ENCODE measurements around the gene IQGAP2.
A peak's percentile ranks its signal among the peaks of the same experiment; 100 is the strongest.
"Not testable (repeated sequence)": the region's sequence is repeated elsewhere in the genome, so short reads cannot be mapped to it uniquely, and the experiment has no call there.

IQGAP2 gene

DNA sequence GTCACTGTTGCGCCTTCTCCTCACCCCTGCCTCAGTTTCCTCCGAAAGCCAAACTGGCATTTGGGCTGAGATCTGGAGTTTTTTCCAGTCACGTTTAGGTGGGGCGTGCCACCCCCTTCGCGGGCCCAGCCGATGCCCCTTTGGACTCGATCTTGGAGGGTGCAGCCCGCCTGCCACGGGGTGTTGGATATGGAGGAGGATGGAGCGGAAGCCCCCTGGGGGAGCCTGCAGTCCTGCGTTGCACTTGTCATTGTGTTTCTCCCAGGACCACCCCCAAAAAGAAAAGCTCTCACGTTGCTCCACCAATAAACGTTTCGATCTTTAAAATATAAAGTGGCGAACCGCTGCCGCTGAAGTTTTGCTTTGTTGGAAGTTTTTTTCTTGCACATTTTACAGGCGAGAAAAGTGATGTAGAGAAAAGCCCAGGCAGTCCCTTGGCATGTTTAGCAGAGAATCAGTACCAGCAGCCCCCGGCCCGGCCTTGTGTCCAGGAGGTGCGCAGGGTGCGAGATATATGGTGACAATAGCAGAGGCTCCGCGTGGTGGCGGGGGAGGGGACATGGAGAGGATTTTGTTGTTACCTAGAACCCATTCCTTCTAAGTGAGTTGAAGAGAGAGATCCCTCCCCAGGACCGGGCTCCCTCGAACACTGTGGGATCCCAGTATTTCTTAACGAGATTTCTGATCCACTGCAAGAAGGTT lies 313.5 kb downstream of the IQGAP2 start:
- no peak for DNase-seq (ENCODE audit: low read depth in 2 of 2)

DNA sequence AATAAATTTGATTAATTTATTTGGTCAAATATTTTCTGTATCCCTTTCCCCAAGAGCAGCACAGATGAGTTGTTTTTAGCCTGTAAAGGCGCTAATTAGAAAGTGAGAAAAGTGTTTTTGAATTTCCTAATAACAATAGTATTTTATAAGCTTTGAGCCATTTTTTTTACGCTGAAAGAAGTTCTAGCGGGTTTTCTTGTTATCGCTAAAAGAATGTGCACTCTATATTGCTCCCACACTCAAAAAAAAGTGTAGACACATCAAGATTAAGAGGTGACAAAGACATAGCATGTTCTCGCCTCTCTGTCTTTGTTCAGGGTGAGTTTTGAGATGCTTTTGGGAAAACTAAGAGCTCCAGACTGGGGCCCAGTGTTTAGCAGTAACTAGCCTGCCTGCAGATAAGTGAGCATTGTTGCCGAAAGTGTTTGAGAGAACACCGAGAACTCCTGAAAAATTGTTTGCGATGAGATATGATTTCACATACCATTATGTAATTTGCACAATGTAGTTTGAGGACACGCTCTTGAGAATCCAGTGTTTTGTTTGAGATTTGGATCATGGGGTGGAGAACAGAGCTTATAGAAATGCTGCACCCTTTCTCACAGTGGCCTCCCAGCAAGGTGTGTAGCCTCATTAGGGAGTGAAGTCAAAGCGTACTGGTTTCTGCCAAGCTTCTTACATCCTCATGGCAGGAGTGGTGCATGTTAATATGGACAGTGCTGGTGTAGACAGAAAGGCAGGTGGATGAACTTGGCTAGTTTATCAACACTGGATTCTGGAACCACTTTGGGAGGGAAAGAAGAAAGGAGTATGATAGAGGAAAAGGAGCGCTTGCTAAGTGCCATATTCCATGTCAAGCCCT lies 314.4 kb downstream of the IQGAP2 start:
- no peak for DNase-seq (ENCODE audit: low read depth in 2 of 2)

DNA sequence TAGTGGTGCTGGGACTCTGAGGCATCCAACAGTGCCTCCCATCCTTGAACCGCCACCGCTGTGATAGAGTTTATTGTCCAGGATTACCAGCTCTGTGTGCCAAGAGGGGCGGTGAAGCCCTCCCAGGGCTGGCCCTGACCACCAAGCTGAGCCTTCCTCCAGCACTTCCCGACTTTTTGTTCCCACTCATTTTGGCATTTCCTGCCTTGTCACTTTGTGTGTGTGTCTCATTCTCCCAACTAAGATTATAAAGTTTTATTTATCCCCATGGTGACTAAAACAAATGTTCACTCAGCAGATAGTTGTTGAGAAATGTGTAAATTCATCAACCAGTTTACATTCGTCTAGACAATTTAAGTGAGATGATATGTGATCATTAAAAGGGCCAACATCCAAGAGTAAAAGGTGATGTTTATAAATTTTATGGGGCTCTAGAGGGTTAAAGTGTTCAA lies 315.3 kb downstream of the IQGAP2 start:
- DNase-seq (ENCODE audit: low read depth in 2 of 2): no peak

DNA sequence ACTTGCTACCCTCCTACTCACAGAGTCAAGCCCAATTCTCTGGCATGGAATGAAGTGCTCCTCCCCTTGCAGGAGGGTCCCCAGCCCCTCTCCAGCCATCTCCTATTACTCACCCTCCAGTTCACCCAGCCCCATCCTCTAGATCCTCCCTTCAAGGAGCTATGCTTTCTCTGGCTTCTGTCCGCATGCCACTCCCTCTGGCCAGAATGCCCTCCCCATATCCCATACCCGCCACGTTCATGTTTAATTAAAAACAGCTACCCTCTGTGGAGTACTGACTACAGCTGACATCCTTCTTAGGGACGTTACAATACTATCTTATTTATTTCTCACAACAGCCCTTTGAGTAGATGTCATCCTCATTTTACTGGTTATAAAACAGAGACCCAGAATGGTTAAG lies 315.8 kb downstream of the IQGAP2 start:
- no peak for DNase-seq (ENCODE audit: low read depth in 2 of 2)

DNA sequence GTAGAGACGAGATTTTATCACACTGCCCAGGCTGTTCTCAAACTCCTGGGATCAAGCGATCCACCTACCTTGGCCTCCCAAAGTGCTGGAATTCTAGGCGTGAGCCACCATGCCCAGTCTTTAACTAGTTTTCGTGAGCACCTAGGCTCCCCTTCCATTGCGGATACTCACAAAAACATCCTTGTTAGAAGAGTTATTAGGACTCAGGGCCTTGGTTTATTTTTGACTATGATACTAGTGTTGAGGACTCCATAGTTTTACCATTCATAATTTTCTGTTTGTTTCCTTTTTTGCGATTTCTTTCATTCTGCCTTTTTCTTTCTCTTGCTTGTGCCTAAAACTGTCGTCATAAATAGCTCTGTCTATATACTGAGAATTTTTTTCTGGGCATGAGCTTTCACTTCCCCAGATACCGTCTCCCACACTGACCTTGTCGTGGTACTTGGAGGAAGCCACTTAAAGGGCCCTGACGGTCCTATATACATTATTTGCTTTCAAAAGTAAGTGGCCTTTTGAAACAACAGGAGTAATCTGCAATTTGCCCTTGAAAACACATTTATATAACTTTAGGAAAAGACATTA lies 318.0 kb downstream of the IQGAP2 start:
- no peak for DNase-seq (ENCODE audit: low read depth in 2 of 2)

DNA sequence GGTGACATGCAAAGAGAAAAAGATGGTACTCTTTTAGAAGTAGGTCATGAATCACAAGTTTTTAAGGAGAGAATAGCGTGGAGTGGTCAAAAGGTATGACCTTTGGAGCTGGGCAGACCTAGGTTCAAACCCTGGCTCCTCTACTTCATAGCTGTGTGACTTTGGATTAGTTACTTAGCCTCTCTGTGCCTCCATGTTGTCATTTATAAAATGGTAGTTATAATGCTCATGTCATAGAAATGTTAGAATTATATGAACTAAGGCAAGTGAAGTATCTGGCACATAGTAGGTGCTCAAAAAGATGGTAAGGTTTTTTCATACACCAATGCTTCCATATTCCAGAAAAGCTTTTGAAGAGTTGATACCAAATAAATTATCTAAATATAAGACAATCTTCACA lies 320.2 kb downstream of the IQGAP2 start:
- DNase-seq (ENCODE audit: low read depth in 2 of 2): no peak

DNA sequence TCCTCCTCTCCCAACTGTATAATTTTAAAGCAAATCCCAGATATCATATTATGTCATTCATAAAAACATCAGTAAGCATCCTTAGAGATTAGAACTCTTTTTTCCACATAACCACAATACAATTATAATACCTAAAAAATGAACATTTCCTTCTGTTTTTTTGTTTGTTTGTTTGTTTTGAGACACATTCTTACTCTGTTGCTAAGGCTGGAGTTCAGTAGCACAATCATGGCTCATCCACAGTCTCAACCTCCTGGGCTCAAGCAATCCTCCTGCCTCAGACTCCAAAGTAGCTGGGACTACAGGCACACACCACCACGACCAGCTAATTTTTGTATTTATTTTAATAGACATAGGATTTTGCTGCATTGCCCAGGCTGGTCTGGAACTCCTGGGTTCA lies 320.8 kb downstream of the IQGAP2 start:
- no peak for DNase-seq (ENCODE audit: low read depth in 2 of 2)

DNA sequence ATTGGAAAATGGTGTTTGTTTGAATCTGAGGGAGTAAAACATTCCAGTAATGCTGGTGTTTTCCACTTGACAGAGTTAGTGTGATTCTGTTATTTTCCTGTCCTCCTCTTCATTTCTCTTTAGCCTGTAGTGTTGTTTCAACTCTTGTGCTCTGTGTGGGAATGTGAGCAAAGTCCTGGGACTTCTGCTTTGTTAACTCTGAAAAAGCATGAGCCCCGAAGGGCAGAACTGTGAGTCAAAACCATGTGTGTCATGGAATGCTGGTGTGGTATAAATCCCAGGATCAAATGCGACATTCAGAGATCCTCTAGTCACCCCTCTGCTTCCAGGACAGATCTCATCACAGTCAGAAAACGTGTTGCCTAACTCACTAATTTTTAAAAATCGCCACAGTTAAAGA lies 321.8 kb downstream of the IQGAP2 start:
- no peak for DNase-seq (ENCODE audit: low read depth in 2 of 2)

DNA sequence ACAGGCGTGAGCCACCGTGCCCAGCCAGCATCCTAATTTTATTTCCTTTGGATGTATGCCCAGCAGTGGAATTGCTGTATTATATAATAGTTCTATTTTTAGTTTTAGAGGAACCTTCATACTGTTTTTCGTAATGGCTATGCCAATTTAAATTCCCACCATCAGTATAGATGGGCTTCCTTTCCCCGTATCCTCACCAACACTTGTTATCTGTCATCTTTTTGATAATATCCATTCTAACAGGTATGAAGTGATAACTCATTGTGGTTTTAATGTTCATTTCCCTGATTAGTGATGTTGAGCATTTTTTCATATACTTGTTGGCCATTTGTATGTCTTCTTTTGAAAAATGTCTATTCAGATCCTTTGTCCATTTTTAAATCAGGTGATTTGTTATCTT lies 325.9 kb downstream of the IQGAP2 start:
- DNase-seq (ENCODE audit: low read depth in 2 of 2): no peak

DNA sequence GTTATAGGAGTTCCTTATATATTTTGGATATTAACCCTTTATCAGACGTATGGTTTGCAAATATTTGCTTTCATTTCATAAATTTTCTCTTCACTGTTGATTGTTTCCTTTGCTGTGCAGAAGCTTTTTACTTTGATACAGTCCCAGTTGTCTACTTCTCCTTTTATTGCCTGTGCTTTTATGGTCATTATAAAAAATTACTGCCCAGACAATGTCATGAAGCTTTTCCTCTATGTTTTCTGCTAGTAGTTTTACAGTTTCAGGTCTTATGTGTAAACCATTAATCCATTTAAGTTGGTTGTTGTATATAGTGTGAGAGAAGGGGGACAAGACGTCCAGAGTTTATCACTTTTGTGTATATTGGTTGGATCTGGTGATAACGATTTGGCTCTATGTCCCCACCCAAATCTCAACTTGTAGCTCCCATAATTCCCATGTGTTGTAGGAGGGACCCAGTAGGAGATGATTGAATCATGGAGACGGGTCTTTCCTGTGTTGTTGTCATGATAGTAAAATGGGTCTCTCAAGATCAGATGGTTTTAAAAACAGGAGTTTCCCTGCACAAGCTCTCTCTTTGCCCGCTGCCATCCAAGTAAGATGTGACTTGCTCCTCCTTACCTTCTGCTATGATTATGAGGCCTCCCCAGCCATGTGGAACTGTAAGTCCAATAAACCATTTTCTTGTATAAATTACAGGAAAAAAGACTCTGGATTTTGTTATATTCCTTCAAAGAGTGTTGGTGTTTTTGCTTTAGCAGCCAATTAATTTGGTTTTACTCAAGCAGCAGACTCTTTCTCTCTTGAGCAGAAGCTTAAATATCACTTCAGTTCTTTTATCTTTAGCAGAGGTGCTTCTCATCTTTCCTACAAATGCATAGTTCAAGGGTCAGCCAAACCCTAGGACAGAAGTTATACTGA lies 326.5 kb downstream of the IQGAP2 start:
- DNase-seq (ENCODE audit: low read depth in 2 of 2): no peak

DNA sequence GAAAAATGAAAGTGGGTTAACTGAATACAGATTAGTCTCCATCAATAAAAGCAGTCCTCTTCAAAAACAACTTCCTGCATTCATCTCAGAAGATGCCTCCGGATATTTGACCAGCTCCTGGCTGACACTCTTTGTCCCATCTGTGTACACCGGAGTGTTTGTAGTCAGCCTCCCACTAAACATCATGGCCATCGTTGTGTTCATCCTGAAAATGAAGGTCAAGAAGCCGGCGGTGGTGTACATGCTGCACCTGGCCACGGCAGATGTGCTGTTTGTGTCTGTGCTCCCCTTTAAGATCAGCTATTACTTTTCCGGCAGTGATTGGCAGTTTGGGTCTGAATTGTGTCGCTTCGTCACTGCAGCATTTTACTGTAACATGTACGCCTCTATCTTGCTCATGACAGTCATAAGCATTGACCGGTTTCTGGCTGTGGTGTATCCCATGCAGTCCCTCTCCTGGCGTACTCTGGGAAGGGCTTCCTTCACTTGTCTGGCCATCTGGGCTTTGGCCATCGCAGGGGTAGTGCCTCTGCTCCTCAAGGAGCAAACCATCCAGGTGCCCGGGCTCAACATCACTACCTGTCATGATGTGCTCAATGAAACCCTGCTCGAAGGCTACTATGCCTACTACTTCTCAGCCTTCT lies 329.4 kb downstream of the IQGAP2 start:
- DNase-seq (ENCODE audit: low read depth in 2 of 2): no peak

DNA sequence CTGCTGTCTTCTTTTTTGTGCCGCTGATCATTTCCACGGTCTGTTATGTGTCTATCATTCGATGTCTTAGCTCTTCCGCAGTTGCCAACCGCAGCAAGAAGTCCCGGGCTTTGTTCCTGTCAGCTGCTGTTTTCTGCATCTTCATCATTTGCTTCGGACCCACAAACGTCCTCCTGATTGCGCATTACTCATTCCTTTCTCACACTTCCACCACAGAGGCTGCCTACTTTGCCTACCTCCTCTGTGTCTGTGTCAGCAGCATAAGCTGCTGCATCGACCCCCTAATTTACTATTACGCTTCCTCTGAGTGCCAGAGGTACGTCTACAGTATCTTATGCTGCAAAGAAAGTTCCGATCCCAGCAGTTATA lies 329.9 kb downstream of the IQGAP2 start:
- DNase-seq (ENCODE audit: low read depth in 2 of 2): peak in 1 of 2 donors; percentile 39

DNA sequence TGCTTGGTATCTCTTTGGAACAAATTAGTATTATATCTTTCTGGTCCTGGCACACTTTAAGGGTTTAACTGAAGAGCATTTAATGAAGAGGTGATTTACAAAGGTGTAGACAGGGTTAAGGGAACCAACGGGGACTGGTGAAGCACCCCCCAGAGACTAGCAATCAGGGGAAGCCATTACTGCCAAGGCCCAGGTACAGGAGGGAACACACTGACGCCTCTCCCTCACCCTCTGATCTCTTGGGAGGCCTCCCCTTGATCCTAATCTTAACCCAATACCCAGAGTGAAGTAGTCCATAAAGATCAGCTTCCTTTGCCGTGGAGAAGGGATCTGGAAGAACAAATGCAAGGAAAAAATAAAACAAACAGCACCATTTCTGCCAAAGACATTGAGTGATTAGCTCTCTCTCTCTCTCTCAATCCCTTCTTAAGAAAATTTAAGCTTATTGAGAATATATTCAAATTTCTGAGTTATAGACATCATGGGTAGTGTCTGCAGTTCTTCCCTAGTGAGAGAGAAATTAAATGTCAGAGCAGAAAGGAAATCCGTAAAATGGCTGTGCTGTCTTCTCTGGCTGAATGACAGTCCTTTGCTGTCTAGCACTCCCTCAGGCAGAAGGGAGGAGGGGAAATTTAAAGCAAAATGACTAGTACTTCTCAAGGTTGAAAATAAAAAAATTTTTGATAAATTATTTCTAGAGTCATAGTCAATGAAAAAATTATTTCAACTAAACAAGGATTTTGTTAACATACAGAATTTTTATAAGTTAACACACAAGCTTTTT lies 332.9 kb downstream of the IQGAP2 start:
- no peak for DNase-seq (ENCODE audit: low read depth in 2 of 2)

DNA sequence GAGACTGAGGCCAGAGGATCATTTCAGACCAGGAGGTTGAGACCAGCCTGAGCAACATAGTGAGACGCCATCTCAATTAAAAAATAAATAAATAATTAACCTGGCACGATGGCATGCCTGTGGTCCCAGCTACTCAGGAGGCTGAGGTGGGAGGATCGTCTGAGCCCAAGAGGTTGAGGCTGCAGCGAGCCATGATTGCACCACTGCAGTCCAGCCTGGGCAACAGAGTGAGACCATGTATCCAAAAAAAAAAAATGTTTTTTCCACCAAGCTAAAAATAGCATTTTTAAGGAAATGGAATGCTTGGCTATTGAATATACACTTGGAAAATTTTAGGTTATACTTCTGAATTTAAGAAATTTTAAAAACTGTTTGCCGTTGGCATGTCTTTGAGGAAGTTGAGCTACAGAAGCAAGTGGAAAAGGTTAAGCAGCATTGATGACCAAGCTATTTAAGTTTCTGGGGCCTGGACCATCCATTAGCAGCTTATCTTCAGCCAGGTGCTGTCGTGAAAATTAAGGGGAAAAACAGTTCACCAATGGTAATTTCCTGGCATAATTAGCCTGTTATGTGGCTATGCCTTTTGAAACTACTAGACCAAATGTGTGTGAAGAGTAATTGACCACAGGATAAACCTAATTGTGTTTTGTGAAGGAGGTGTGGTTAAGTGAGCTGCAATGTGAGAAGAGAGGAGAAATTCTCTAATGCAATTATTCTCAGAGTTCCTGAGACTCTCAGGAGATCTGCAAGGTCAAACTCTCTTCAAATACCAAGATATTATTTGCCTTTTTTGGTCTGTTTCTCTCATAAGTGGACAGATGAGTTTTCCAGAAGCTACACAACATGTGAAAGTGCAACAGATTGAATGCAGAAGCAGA lies 333.8 kb downstream of the IQGAP2 start:
- DNase-seq (ENCODE audit: low read depth in 2 of 2): no peak

DNA sequence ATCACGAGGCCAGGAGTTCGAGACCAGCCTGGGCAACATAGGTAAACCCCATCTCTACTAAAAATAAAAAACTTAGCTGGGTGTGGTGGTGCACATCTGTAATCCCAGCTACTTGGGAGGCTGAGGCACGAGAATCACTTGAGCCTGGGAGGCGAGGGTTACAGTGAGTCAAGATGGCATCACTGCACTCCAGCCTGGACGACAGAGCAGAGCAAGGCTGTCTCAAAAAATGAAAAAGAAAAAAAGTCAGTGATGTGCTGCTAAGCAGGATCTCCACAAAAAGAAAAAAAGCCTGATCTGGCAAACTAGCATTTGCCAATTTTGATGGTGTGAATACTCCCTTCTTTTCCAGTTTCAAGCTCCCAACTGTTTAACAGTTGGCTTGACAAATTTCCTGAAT lies 334.8 kb downstream of the IQGAP2 start:
- DNase-seq (ENCODE audit: low read depth in 2 of 2): no peak

DNA sequence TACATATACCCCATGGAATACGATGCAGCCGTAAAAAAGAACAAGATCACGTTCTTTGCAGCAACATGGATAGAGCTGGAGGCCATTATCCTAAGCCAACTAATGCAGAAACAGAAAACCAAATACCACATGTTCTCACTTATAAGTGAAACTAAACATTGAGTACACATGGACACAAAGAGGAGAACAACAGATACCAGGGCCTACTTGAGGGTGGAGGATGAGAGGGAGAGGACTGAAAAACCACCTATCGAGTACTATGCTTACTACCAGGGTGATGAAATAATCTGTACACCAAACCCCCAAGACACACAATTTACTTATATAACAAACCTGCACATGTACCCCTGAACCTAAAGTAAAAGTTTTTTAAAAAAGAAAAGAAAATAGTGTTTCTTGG lies 338.4 kb downstream of the IQGAP2 start:
- not testable (repeated sequence) for DNase-seq (ENCODE audit: low read depth in 2 of 2)

DNA sequence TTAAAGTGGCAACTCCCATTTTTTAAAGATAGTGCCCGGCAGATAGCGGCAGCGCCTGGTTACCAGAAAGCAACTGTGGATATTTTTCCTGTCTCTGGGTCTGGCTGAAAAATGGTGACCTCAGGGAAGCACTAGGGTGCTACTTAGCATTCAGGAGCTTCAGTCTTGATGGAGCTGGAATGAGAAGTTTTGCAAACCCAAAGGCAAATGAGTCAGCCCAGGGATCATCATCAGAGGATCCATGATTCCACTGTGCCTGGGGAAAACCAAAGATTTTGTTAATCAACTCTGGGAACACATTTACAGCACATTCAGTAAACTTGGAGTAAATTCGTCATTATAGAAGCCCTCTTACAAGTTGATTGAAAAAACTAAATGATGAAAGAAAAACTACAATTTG lies 339.5 kb downstream of the IQGAP2 start:
- DNase-seq (ENCODE audit: low read depth in 2 of 2): no peak

DNA sequence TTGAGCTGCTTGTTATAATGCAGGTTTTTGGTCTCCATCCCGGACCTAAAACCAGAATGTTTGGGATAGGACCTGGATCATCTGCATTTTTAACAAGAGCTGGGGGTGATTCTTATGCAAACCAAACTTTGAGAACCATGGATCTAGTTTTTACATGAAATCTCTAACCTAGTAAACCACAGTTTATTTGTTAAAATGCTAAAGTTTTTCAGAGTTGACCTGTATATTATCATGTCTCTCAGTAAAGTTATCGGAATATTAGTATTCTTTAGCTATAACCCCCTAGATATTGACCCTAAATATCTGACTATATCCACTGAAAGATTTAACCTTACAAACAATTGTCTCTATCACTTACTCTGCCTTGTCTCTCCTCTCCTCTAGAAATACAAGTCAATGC lies 341.5 kb downstream of the IQGAP2 start:
- no peak for DNase-seq (ENCODE audit: low read depth in 2 of 2)

DNA sequence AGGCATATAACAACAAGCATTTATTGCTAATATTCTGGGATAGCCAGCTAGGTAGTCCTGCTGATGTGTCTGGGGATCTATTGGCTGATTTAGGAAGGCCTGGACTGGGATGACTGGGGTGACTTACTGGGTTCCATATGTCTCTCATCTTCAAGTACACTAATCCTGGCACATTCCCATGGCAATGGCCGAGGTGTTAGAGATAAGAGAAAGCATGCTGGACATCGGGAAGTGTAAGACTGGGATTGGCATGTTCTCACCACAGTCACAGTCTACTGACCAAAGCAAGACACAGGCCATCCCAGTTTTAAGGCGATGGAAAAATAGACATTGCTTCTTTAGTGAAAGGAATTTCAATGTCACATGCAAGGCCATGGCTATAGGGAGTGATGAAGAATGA lies 342.6 kb downstream of the IQGAP2 start:
- no peak for DNase-seq (ENCODE audit: low read depth in 2 of 2)

DNA sequence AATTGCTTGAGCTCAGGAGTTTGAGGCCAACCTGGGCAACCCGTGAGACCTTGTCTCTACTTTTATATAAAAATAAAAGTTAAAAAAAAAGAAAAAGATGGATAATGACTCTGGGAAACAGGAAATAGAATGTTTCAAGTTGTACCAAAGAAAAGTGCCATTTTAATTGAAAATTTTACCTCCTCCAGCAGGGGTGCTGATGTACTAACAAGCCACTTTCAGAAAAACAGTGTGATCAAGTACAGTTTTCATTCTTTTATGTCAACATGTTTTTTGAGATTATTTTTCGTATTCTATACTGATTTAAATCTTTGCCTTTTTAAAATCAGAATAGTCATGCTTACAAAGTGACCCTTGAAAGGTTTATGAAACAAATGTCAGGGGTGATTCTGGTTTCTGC lies 343.6 kb downstream of the IQGAP2 start:
- DNase-seq (ENCODE audit: low read depth in 2 of 2): no peak
